HepG2 (cell line): Measurements from ENCODE around the gene ENPP1. TPM values are rescaled to one million over a fixed set of nuclear protein-coding genes. Genes with fewer than 3 reads are reported as not detected.

Experiments used
- ATF7 ChIP-seq, 2 experiments: fragments of 450-650 bp in 1 of 2; sonication (generic) in 1 of 2; formaldehyde crosslinking in 1 of 2; IDR thresholded peaks; 2 replicates each; pipeline versions ENCODE4 v1.4.0 to v1.6.1; 2016 to 2020; ENCODE audit warnings: antibody characterized with exemption in 1 of 2, mild to moderate bottlenecking in 1 of 2, missing genetic modification reagents in 1 of 2
- BRCA1 ChIP-seq: sonication (generic); formaldehyde crosslinking; IDR thresholded peaks from 2 replicates; pipeline ENCODE4 v1.4.0; 2020; ENCODE audit warnings: missing genetic modification reagents
- CBX5 ChIP-seq: sonication (generic); formaldehyde crosslinking; IDR thresholded peaks from 2 replicates; pipeline ENCODE4 v1.4.0; 2020; ENCODE audit warnings: missing genetic modification reagents, borderline replicate concordance
- FOXA3 ChIP-seq: IDR thresholded peaks from 2 replicates; pipeline ENCODE4 v1.6.1; 2016; ENCODE audit warnings: missing genetic modification reagents, missing compliant biosample characterization
- GATAD2A ChIP-seq: IDR thresholded peaks from 2 replicates; pipeline ENCODE4 v1.6.1; 2016
- KLF16 ChIP-seq, 2 experiments: sonication (generic) in 1 of 2; formaldehyde crosslinking in 1 of 2; IDR thresholded peaks; 2 replicates each; pipeline versions ENCODE4 v1.6.1 to v1.8.0; 2016 to 2023; ENCODE audit warnings: missing genetic modification reagents in 2 of 2, missing compliant biosample characterization in 1 of 2
- MED13 ChIP-seq: sonication (generic); formaldehyde crosslinking; IDR thresholded peaks from 2 replicates; pipeline ENCODE4 v1.5.0; 2020; ENCODE audit warnings: missing genetic modification reagents
- MTF2 ChIP-seq: sonication (generic); formaldehyde crosslinking; IDR thresholded peaks from 2 replicates; pipeline ENCODE4 v1.5.0; 2020; ENCODE audit warnings: missing genetic modification reagents, borderline replicate concordance
- MYC ChIP-seq: sonication (generic); formaldehyde crosslinking; IDR thresholded peaks from 2 replicates; pipeline ENCODE4 v1.9.0; 2021; ENCODE audit warnings: missing genetic modification reagents, borderline replicate concordance
- NCOA2 ChIP-seq: sonication (generic); formaldehyde crosslinking; IDR thresholded peaks from 2 replicates; pipeline ENCODE4 v1.8.0; 2022; ENCODE audit warnings: inconsistent platforms
- PRPF4 ChIP-seq: fragments of 200-400 bp; formaldehyde crosslinking; IDR thresholded peaks from 2 replicates; pipeline ENCODE4 v1.6.1; 2016; ENCODE audit warnings: low read length, low read depth; ENCODE audit not compliant: poor library complexity, severe bottlenecking
- RXRB ChIP-seq: IDR thresholded peaks from 2 replicates; pipeline ENCODE4 v1.6.1; 2016; ENCODE audit warnings: borderline replicate concordance, missing genetic modification reagents, missing compliant biosample characterization
- SPEN ChIP-seq: sonication (generic); formaldehyde crosslinking; IDR thresholded peaks from 2 replicates; pipeline ENCODE4 v1.5.1; 2020; ENCODE audit warnings: low read depth, mild to moderate bottlenecking, missing genetic modification reagents
- SRSF1 ChIP-seq: fragments of 200-400 bp; formaldehyde crosslinking; optimal IDR thresholded peaks from 2 replicates; pipeline ENCODE3; 2017; ENCODE audit warnings: mild to moderate bottlenecking, low read depth, low read length, moderate library complexity
- THYN1 ChIP-seq: sonication (generic); formaldehyde crosslinking; IDR thresholded peaks from 2 replicates; pipeline ENCODE4 v1.8.1; 2023; ENCODE audit warnings: low read depth, mild to moderate bottlenecking, moderate library complexity, missing genetic modification reagents, borderline replicate concordance
- ZFAT ChIP-seq: sonication (generic); formaldehyde crosslinking; conservative IDR thresholded peaks from 2 replicates; pipeline ENCODE4 v1.8.1; 2023; ENCODE audit warnings: missing genetic modification reagents, inconsistent platforms
- ZNF138 ChIP-seq: sonication (generic); formaldehyde crosslinking; IDR thresholded peaks from 2 replicates; pipeline ENCODE4 v1.5.0; 2020; ENCODE audit warnings: mild to moderate bottlenecking, low read depth, missing genetic modification reagents
- ZNF34 ChIP-seq: sonication (generic); formaldehyde crosslinking; IDR thresholded peaks from 2 replicates; pipeline ENCODE4 v1.4.0; 2020; ENCODE audit warnings: mild to moderate bottlenecking, missing genetic modification reagents, borderline replicate concordance
- ZNF431 ChIP-seq: sonication (generic); formaldehyde crosslinking; IDR thresholded peaks from 2 replicates; pipeline ENCODE4 v1.9.0; 2022; ENCODE audit warnings: missing genetic modification reagents, low read depth, mild to moderate bottlenecking, borderline replicate concordance
- ZSCAN31 ChIP-seq: sonication (generic); formaldehyde crosslinking; IDR thresholded peaks from 2 replicates; pipeline ENCODE4 v1.5.0; 2020; ENCODE audit warnings: low read depth, mild to moderate bottlenecking, missing genetic modification reagents
- polyA plus RNA-seq, 8 experiments: library from polyadenylated mRNA; depleted of rRNA in 3 of 8; stranded (reverse) in 7 of 8; unstranded in 1 of 8; fragments of >200 nt; fragmentation: Illumina TruSeq in 4 of 8; extraction: Trizol in 4 of 8; gene quantifications; 2 replicates each; pipeline versions ENCODE4 v1.2.1 to v1.2.3, GENCODE V29; 2011 to 2016; ENCODE audit warnings: low read depth in 4 of 8, missing spikeins in 1 of 8, mixed read lengths in 1 of 8; ENCODE audit not compliant: insufficient read depth in 1 of 8
- total RNA-seq, 5 experiments: library from RNA; depleted of rRNA; stranded (reverse); fragments of >200 nt; fragmentation: Illumina TruSeq; extraction: Trizol; gene quantifications; 2 replicates each; pipeline ENCODE4 v1.2.3, GENCODE V29; 2016; ENCODE audit warnings: low read depth in 1 of 5
- TF ChIP-seq, protein P1 (sequence below): IDR thresholded peaks from 2 replicates; pipeline ENCODE4 v1.6.1; 2016; ENCODE audit warnings: control low read depth
- TF ChIP-seq, protein P2 (sequence below): sonication (generic); formaldehyde crosslinking; IDR thresholded peaks from 2 replicates; pipeline ENCODE4; 2020; ENCODE audit warnings: missing genetic modification reagents, mild to moderate bottlenecking, borderline replicate concordance
- TF ChIP-seq, protein P3 (sequence below): IDR thresholded peaks from 2 replicates; pipeline ENCODE4 v1.6.1; 2018; ENCODE audit warnings: missing genetic modification reagents, mild to moderate bottlenecking, missing compliant biosample characterization

The ENPP1 gene
- total and polyA plus RNA-seq, 2 of the 13 experiments (the other 11 are each of a cell fraction or from before 2014, with no cell fraction given): 56.5 to 160 TPM

DNA sequence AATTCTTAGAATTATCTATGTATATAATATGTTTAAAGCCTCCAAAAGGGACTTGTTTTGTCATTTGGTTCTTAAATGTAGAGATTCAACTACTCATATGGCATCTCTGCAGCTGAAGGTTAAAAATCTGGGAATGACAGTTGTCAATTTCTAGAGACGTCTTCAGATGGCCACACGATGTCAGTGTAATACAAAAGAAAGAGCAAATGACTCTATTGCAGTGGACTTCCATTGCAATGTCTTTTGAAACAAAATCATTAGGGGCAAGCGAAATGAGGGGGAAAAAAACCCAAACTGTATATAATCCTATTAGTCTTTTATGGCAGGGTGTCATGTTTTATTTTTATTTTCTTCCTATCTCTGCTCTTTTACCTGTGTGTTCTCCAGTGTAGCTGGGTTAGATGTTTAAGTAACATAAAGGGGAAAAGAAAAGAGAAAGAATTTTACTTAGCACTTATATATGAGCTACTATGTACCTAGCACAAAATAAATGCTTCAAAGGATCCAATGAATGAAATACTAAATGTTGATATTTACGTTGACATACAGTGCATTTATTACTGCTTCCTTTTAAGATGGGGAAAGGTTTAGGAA is 117.2 kb downstream of the ENPP1 start (continued):
- TF ChIP-seq RXRB (CRISPR knock-in tag) (0 out of 2 replicates have a peak, but pooled peaks have one; percentile 52), GATAD2A (CRISPR knock-in tag) (peak; percentile 53), KLF16 (CRISPR knock-in tag; IDR thresholded peaks at IDR 0.05) (0 out of 4 replicates have a peak, but pooled peaks of 1 of the 2 experiments have one; percentile 50), ATF7 (IDR thresholded peaks at IDR 0.05) (no peak), ATF7 (CRISPR knock-in tag; IDR thresholded peaks at IDR 0.05) (no peak), NCOA2 (0 out of 2 replicates have a peak, but pooled peaks have one; percentile 14), ZNF34 (no peak), ZNF431 (no peak), THYN1 (CRISPR knock-in tag) (no peak), ZSCAN31 (no peak), MED13 (CRISPR knock-in tag) (no peak), ZFAT (CRISPR knock-in tag) (no peak), MTF2 (CRISPR knock-in tag) (no peak), ZNF138 (CRISPR knock-in tag) (no peak), SRSF1 (no peak), MYC (CRISPR knock-in tag) (no peak), CBX5 (CRISPR knock-in tag) (no peak), BRCA1 (CRISPR knock-in tag) (no peak), PRPF4 (no peak), SPEN (no peak), FOXA3 (CRISPR knock-in tag) (0 out of 2 replicates have a peak, but pooled peaks have one; percentile 10)
- TF ChIP-seq, protein P1, sequence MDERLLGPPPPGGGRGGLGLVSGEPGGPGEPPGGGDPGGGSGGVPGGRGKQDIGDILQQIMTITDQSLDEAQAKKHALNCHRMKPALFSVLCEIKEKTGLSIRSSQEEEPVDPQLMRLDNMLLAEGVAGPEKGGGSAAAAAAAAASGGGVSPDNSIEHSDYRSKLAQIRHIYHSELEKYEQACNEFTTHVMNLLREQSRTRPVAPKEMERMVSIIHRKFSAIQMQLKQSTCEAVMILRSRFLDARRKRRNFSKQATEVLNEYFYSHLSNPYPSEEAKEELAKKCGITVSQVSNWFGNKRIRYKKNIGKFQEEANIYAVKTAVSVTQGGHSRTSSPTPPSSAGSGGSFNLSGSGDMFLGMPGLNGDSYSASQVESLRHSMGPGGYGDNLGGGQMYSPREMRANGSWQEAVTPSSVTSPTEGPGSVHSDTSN (CRISPR knock-in tag): no peak
- TF ChIP-seq, protein P2, sequence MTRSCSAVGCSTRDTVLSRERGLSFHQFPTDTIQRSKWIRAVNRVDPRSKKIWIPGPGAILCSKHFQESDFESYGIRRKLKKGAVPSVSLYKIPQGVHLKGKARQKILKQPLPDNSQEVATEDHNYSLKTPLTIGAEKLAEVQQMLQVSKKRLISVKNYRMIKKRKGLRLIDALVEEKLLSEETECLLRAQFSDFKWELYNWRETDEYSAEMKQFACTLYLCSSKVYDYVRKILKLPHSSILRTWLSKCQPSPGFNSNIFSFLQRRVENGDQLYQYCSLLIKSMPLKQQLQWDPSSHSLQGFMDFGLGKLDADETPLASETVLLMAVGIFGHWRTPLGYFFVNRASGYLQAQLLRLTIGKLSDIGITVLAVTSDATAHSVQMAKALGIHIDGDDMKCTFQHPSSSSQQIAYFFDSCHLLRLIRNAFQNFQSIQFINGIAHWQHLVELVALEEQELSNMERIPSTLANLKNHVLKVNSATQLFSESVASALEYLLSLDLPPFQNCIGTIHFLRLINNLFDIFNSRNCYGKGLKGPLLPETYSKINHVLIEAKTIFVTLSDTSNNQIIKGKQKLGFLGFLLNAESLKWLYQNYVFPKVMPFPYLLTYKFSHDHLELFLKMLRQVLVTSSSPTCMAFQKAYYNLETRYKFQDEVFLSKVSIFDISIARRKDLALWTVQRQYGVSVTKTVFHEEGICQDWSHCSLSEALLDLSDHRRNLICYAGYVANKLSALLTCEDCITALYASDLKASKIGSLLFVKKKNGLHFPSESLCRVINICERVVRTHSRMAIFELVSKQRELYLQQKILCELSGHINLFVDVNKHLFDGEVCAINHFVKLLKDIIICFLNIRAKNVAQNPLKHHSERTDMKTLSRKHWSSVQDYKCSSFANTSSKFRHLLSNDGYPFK: no peak
- TF ChIP-seq, protein P3, sequence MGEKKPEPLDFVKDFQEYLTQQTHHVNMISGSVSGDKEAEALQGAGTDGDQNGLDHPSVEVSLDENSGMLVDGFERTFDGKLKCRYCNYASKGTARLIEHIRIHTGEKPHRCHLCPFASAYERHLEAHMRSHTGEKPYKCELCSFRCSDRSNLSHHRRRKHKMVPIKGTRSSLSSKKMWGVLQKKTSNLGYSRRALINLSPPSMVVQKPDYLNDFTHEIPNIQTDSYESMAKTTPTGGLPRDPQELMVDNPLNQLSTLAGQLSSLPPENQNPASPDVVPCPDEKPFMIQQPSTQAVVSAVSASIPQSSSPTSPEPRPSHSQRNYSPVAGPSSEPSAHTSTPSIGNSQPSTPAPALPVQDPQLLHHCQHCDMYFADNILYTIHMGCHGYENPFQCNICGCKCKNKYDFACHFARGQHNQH (CRISPR knock-in tag): no peak
